GM06990 (cell line): ENCODE data around the gene PYGO1.
"Not testable (repeated sequence)": the region's sequence is repeated elsewhere in the genome, so short reads cannot be mapped to it uniquely, and the experiment has no call there.

Experiments used
- DNase-seq: peaks from one replicate; pipeline ENCODE4 v3.0.0-alpha.2; 2011; ENCODE audit not compliant: insufficient read length; ENCODE audit errors: extremely low read depth
- H3K27me3 ChIP-seq: replicated peaks from 2 replicates; pipeline ENCODE4 v1.6.0; 2011; ENCODE audit warnings: low read length; ENCODE audit not compliant: control insufficient read depth, insufficient read depth
- H3K36me3 ChIP-seq: 2 replicates; pipeline ENCODE4 v1.5.1; 2011; ENCODE audit warnings: low read length; ENCODE audit not compliant: control insufficient read depth, insufficient read depth
- H3K4me3 ChIP-seq: replicated peaks from 2 replicates; pipeline ENCODE4 v1.5.1; 2011; ENCODE audit warnings: low read depth, mild to moderate bottlenecking, control low read depth, low read length
- TF ChIP-seq, protein P1 (sequence below): IDR thresholded peaks from 2 replicates; pipeline ENCODE4 v1.5.1; 2011; ENCODE audit warnings: low read length, control low read depth, mild to moderate bottlenecking, inconsistent platforms; ENCODE audit not compliant: insufficient read depth, poor library complexity, severe bottlenecking

The PYGO1 gene

DNA sequence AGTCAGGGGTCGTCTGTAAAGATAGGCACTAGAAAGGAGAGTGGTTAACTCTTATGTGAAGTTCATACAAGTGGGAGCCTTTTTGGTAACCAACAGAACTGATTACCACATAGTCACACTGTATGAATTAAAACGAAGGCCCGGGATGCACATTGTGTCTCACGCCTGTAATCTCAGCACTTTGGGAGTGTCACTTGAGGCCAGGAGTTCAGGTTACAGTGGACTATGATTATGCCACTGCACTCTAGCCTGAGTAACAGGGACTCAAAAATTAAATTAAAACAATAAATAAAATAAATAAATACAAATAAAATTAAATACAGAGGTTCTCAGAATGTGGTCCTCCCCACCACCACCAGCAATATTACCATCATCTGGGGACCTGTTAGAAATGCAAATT, 80.6 kb downstream of the PYGO1 start:
- TF ChIP-seq, protein P1, sequence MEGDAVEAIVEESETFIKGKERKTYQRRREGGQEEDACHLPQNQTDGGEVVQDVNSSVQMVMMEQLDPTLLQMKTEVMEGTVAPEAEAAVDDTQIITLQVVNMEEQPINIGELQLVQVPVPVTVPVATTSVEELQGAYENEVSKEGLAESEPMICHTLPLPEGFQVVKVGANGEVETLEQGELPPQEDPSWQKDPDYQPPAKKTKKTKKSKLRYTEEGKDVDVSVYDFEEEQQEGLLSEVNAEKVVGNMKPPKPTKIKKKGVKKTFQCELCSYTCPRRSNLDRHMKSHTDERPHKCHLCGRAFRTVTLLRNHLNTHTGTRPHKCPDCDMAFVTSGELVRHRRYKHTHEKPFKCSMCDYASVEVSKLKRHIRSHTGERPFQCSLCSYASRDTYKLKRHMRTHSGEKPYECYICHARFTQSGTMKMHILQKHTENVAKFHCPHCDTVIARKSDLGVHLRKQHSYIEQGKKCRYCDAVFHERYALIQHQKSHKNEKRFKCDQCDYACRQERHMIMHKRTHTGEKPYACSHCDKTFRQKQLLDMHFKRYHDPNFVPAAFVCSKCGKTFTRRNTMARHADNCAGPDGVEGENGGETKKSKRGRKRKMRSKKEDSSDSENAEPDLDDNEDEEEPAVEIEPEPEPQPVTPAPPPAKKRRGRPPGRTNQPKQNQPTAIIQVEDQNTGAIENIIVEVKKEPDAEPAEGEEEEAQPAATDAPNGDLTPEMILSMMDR: no peak
- no peaks in the 10 kb centered on the region for H3K36me3 ChIP-seq
- DNase-seq: no peak

DNA sequence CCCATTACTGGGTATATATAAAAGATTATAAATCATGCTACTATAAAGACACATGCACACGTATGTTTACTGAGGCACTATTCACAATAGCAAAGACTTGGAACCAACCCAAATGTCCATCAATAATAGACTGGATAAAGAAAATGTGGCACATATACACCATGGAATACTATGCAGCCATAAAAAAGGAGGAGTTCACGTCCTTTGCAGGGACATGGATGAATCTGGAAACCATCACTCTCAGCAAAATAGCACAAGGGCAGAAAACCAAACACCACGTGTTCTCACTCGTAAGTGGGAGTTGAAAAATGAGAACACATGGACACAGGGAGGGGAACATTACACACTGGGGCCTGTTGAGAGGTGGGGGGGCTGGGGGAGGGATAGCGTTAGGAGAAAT, 82.7 kb downstream of the PYGO1 start:
- H3K36me3 ChIP-seq, DNase-seq, H3K4me3 ChIP-seq, H3K27me3 ChIP-seq: not testable (repeated sequence)

More for the DNA sequence above, 80.6 kb downstream of the PYGO1 start:
- no peaks in the 10 kb centered on the region for H3K27me3 ChIP-seq
- H3K4me3 ChIP-seq: no peak overlapping the region

DNA sequence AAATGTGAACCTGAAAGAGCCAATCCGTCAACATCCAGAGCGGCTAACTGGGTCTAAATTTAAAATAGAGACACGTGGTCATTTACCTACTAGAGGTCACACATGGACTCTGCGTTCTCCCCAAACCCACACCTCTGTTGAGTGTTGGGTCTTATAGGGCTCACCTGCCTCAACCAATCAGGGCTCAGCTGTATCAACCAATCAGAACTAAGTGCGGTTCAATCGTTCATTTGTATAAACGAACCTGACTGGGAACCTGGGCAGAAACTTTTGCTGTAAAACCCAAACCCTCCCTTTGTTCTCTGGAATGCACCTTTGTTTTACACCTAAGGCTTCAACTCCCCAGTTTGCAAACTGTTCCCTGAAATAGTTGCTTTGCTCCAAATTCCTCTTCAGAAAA, 89.0 kb downstream of the PYGO1 start:
- no peak for DNase-seq
- no peak overlapping the region for H3K4me3 ChIP-seq
- no peaks in the 10 kb centered on the region for H3K36me3 ChIP-seq
- TF ChIP-seq, protein P1: no peak
- no peaks in the 10 kb centered on the region for H3K27me3 ChIP-seq

DNA sequence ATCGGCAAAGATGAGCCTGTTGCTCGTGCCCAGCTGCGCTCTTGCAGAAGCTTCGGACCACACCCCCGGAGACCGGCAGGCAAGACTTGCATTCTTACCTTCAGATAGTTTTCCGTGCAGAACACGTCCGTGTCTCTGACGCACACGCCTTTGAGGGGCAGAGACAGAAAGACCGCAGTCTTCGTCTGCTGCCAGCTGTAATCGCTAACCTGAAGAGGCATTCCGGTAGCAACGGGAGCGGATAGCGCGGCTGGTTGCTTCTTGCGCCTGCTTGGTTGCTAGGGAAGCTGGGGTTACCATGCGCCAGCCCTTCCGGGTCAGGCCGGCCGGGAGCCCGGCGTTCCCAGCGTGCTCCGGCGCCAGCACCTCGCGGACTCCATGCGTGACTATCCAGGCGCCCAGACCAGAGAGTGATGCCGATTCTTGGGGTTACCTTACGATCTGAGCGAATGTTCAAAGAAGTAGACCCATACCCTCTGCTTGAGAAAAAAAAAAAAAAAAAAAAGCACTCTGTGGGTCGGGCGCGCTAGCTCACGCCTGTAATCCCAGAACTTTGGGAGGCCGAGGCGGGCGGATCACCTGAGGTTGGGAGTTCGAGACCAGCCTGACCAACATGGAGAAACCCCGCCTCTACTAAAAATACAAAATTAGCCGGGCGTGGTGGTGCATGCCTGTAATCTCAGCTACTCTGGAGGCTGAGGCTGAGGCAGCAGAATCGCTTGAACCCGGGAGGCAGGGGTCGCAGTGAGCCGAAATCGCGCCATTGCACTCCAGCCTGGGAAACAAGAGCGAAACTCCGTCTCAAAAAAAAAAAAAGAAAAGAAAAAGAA, 89.8 kb downstream of the PYGO1 start:
- peak overlapping the region; percentile 72 for H3K4me3 ChIP-seq
- H3K27me3 ChIP-seq, H3K36me3 ChIP-seq: not testable (repeated sequence)
- DNase-seq: peak; percentile 87

DNA sequence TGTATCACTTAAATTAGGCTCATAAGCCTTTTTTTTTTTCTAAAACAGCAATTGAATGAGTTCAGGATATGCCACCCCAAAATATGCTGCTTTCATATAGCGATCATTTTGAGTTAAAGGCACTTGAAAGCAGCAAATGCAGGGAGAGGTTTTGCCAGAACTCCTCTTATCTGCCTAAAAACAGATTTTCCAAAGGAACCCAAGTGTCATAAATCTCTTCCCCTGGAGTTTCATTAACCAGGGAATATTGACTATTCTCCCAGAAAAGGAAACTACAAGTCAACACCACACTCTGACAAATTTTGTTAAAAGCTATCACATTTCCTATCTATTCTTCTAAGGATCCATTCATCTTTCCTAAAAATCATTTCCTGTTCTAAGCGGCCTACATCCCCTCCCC, 91.4 kb downstream of the PYGO1 start:
- no peak for DNase-seq
- TF ChIP-seq, protein P1: no peak

DNA sequence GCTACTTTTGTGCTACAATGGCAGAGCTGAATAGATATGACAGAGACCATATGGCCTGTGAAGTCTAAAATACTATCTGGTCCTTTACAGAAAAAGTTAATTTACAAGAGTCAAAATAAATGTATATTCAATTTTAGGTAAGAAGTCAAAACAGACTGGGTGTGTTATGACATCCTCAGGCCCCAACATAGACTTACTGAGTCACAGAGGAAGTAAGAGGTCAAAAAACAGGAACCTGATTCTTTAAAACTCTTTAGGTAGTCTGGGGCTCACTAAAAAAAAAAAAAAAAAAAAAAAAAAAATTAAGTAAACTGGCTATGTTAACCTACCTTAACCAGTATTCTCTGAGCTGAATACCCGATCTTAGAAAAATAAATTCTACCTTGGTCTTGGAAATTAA, 93.2 kb downstream of the PYGO1 start:
- DNase-seq: no peak
- no peaks in the 10 kb centered on the region for H3K36me3 ChIP-seq
- no peak overlapping the region for H3K4me3 ChIP-seq
- TF ChIP-seq, protein P1: no peak
- no peaks in the 10 kb centered on the region for H3K27me3 ChIP-seq

More for the DNA sequence above, 91.4 kb downstream of the PYGO1 start:
- no peaks in the 10 kb centered on the region for H3K27me3 ChIP-seq
- no peaks in the 10 kb centered on the region for H3K36me3 ChIP-seq
- no peak overlapping the region for H3K4me3 ChIP-seq

DNA sequence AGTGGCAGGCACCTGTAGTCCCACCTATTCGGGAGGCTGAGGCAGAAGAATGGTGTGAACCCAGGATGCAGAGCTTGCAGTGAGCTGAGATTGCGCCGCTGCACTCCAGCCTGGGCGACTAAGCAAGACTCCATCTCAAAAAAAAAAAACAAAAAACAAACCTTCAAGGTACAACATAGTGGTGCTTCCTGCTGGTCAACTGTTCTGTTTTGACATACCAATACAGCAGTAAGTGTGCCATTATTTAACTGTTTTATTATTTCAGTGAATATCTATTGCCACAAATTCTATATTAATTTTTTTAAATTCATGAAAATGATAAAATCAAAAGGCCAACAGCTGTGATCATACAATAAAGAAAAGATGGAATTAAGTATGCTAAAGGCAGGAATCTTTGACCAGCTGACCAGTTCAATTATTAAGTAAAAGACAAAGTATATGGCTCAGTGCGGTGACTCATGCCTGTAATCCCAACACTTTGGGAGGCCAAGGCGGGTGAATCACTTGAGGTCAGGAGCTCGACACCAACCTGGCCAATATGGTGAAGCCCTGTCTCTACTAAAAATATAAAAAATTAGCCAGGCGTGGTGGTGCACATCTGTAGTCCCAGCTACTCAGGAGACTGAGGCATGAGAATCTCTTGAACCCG, 99.1 kb downstream of the PYGO1 start:
- not testable (repeated sequence) for DNase-seq, H3K4me3 ChIP-seq, H3K36me3 ChIP-seq, H3K27me3 ChIP-seq
